ENCODE results near the gene IL12RB2.

Gene IL12RB2, protein sequence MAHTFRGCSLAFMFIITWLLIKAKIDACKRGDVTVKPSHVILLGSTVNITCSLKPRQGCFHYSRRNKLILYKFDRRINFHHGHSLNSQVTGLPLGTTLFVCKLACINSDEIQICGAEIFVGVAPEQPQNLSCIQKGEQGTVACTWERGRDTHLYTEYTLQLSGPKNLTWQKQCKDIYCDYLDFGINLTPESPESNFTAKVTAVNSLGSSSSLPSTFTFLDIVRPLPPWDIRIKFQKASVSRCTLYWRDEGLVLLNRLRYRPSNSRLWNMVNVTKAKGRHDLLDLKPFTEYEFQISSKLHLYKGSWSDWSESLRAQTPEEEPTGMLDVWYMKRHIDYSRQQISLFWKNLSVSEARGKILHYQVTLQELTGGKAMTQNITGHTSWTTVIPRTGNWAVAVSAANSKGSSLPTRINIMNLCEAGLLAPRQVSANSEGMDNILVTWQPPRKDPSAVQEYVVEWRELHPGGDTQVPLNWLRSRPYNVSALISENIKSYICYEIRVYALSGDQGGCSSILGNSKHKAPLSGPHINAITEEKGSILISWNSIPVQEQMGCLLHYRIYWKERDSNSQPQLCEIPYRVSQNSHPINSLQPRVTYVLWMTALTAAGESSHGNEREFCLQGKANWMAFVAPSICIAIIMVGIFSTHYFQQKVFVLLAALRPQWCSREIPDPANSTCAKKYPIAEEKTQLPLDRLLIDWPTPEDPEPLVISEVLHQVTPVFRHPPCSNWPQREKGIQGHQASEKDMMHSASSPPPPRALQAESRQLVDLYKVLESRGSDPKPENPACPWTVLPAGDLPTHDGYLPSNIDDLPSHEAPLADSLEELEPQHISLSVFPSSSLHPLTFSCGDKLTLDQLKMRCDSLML

DNA sequence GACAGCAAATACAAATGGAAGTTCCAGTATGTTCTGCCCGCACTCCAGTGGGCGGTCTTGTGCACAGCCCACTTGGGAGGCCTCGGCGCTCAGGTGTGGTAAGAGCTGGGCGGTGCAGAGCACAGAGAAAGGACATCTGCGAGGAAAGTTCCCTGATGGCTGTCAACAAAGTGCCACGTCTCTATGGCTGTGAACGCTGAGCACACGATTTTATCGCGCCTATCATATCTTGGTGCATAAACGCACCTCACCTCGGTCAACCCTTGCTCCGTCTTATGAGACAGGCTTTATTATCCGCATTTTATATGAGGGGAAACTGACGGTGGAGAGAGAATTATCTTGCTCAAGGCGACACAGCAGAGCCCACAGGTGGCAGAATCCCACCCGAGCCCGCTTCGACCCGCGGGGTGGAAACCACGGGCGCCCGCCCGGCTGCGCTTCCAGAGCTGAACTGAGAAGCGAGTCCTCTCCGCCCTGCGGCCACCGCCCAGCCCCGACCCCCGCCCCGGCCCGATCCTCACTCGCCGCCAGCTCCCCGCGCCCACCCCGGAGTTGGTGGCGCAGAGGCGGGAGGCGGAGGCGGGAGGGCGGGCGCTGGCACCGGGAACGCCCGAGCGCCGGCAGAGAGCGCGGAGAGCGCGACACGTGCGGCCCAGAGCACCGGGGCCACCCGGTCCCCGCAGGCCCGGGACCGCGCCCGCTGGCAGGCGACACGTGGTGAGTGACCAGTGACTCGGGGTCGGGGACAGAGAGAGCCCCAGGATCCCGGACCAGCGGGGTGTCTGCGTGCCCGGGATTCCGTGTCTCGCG lies at the start of gene IL12RB2:
Gene IL12RB2, plus strand, starts transcription at position 623 of the 810 bp plus-strand sequence. CDS start 12,496 bp downstream, outside the sequence.
- DNase-seq, result peak; percentile 40

DNA sequence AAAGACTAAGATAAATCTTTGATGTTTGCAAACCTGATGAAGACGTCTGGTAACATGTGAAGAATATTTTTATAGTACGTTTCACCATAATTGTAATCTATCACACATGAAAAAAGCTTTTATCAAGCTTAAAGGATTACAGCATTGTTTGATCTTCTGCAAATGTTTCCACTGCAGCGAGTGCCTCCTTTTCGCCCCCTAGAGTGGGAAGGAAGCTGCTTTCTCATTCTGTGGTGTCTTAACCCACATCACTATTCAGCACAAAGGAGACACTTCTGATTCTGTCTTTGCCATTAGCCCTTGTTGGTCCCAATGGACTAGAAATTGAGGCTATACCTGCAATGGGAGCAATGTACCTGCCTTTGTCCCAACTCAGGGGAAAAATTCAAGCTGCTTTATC lies 46.0 kb upstream of the IL12RB2 start:
- no peak for DNase-seq

DNA sequence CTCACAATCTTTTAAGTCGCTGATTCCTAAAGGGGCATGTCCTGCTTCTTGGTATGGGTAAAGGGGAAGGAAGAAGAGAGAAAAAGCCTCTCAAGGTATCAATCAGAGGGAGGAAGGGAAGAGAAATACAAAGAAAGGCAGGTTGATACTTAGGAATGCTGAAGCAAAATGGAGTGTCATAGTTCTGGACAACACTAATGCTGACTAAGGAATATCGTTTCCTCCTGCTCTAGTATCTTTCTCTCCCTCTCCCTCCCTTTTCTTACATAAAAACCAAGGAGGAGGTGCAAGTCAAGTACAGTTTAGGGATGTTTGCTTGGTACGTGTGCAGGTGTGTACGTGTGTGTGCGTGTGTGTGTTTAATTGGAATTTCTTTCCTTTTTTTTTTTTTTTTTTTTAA lies 44.9 kb upstream of the IL12RB2 start:
- DNase-seq, result no peak

DNA sequence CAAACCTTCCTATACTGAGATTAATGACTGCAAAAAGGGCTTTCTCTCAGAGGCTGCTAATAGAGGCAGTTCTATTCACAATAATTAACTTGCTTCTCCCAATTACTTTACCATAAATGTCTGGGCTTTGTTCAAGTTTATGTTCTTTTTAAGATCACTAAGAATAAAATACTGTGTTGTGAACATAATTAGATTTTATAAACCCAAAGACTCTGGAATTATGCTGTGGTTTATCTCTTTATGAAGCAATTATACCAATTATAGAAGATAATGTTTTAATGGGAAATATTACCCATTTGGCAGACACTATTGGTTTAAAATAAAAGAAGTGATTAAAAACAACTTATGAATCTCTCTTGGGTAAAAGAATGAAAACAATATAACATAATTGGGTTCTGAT lies 43.5 kb upstream of the IL12RB2 start:
- DNase-seq, result no peak

- DNase-seq, result no peak
Observed at GRCh38 chr1:67264899-67265298, 42.8 kb upstream of the IL12RB2 start.

DNA sequence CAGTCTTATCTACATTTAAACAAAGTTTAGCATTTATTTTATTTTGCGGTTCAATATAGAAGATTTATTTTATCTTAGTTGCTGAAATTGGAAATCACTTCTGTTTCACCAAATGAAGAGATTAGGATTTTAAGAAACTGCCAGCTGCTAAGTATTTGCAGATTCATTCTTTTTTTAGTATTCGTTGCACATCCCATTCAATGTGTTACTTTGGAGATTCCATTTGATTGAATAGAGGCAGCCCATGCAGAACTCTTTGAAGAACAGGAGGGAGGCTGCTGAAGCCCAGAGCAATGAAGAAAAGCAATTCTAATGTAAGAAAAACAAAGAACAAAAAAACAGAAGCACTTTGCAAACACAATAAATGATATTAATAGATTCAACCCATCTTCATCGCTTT lies 38.6 kb upstream of the IL12RB2 start:
- DNase-seq, result no peak

DNA sequence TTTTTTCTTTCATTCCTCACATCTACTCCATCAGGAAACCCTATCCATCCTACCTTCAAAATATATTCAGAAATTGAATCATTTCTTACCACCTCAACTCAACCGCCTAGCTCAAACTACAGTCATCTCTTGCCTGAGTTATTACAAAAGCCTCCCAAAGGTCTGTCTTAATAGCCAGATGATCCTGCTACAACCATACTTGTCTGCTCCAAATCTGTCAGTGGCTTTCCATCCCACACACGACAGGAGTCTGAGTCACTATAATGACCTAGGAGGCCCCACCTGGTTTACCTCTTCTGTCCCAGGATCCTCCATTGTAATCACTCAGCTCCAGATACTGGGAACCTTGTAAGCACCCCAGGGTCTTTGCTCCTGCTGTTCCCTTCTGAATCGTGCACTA lies 37.1 kb upstream of the IL12RB2 start:
- DNase-seq, result no peak

DNA sequence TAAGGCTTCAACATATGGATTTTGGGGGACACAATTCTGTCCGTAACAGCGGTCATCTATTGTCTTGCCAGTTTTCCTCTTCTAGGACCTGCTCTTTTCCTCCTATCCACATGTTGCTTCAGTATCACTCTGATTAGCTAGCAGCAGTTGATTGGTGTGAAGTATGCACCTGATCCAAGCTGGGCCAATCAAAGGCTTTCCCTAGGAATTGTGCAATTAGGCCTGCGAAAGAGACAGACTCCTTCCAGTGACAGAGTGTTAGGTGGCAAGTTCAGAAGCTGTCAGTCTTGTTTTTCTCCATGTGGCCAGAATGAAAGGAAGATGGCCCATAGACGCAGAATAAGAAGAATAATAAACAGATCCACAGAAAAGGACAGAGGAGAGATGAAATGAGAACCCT lies 34.1 kb upstream of the IL12RB2 start:
- no peak for DNase-seq

DNA sequence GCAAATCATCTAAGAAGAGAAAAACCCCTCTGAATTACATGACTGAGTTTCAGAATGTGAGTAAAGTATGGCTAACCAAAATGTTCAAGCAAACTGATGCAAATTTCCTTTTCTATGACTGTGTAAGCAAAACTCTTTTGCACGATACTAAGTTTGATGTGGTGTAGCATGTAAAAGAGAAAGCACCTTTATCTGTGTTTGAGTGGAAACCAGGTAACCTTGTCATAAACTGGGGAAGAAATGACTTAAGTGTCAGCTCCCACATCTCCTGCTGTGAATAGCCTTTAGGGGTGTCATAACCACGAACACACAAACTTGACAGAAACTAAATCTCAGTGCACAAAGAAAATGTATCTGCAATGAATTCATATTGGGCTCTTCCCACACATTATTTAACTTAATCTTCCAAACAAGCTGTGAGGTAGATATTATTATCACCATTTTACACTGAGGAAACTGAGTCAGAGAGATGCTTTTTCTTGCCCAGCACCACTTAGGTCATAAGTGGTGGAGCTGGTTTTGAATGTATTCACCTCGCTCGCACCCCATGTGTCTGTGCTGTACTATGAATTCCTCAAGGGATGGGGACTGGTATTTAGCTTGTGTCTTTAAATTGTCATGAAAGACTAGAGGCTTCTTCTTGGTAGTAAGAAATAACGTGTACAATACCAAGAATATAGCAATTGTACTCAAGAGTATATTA lies 32.9 kb upstream of the IL12RB2 start:
- no peak for DNase-seq

GRCh38 chr1:67280696-67281095 lies 27.0 kb upstream of the IL12RB2 start:
- DNase-seq, result no peak

GRCh38 chr1:67281244-67281643 lies 26.4 kb upstream of the IL12RB2 start:
- no peak for DNase-seq

- no peak for DNase-seq
Observed at GRCh38 chr1:67285780-67286488, 21.7 kb upstream of the IL12RB2 start.

- no peak for DNase-seq
Observed at GRCh38 chr1:67290236-67290635, 17.4 kb upstream of the IL12RB2 start.

GRCh38 chr1:67294836-67295617 lies 12.6 kb upstream of the IL12RB2 start:
- no peak for DNase-seq

GRCh38 chr1:67298762-67299161 lies 8.9 kb upstream of the IL12RB2 start:
- DNase-seq, result no peak

DNA sequence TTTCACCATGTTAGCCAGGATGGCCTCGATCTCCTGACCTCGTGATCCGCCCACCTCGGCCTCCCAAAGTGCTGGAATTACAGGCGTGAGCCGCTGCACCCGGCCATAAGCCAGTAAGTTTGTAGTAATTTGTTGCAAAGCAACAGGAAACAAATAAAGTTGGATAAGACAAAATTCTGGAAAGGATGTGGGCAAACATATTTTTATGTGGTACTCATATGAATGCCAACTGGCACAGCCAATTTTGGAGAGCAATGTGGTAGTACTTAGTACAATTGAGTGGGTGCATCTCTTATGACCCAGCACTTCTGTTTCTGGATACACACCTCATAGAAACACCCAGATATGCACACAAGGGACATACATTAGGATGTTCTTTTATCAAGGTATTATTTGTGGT lies 8.4 kb upstream of the IL12RB2 start:
- DNase-seq, result no peak

GRCh38 chr1:67300561-67300960 lies 7.1 kb upstream of the IL12RB2 start:
- DNase-seq, result no peak

DNA sequence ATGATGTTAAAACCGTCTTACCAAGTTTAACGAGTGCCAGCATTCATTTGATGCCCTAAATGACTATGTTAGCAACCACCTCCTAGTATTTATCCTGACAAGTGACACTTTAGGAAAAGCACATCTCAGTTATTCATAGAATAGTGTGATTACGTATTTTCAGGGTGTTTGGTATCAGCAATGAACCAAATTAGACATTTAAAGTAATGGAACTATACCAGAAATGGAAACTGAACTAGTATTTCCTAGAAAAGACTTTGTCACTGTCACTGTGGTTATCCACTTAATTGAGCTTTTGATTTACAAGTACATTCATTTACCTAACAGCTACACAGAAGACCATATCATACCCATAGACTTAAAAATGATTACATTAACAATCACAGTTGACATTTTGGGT lies 3.6 kb upstream of the IL12RB2 start:
- DNase-seq, result no peak

DNA sequence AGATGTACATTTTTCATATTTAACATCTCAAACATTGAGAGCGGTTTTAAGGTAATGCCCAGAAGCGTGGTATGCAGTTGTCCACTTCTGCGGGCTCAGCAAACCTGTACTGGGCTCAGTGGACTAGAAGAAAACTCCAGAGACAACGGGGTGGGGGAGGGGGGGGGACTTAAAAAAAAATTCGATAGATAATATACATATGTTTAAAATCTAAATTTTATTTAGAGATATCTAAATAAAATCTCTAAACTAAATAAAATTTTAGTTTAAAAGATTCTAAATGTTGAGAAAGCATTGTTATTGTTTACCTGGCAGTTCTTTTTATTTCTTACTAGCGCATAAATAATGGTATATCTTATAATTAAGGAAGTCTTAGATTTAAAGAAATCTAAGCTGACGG lies 1.1 kb upstream of the IL12RB2 start:
- no peak for DNase-seq

- DNase-seq, result no peak
Observed at GRCh38 chr1:67308136-67308535, 463 bp downstream of the IL12RB2 start.

GRCh38 chr1:67312615-67313014 lies 4.9 kb downstream of the IL12RB2 start:
- DNase-seq, result no peak

Data from NCI-H345 (cell line).